Astrocyte of the cerebellum (primary cell): ENCODE data around the gene GALNT16.

Source experiments
- DNase-seq: peaks from one replicate; pipeline ENCODE4 v3.0.0-alpha.2; 2011; ENCODE audit warnings: low read depth
- H3K4me3 ChIP-seq: 2 replicates; pipeline ENCODE4 v1.5.1; 2011; ENCODE audit warnings: mild to moderate bottlenecking, low read depth, low read length, moderate library complexity
- CTCF ChIP-seq: IDR thresholded peaks from 2 replicates; pipeline ENCODE4 v1.5.1; 2012; ENCODE audit warnings: low read length, low read depth, moderate library complexity, mild to moderate bottlenecking; ENCODE audit errors: missing control alignments
- in situ Hi-C: cut with HindIII; loops from 2 replicates; pipeline ENCODE4 v1.10.0; 2017; ENCODE audit warnings: low sequenced_read_pairs

The GALNT16 gene

GRCh38 chr14:69240527-69241173 is 19.3 kb upstream of the GALNT16 start:
- in situ Hi-C loops = no loop called here
- no peak overlapping the region for H3K4me3 ChIP-seq
- no peak for DNase-seq
- TF ChIP-seq CTCF = no peak

- no peak overlapping the region for H3K4me3 ChIP-seq
- no peak for DNase-seq
- TF ChIP-seq CTCF = no peak
- in situ Hi-C loops = no loop called here
Observed at GRCh38 chr14:69241577-69241976, 18.4 kb upstream of the GALNT16 start.

- in situ Hi-C loops = no loop called here
- DNase-seq = peak; percentile 64
- TF ChIP-seq CTCF = peak; percentile 58
- no peak overlapping the region for H3K4me3 ChIP-seq
Observed at GRCh38 chr14:69242311-69243224, 17.4 kb upstream of the GALNT16 start.

- no peak for DNase-seq
- TF ChIP-seq CTCF = no peak
- in situ Hi-C loops = loop anchor here (5.0 kb wide), 1 partner anchor 117 kb away; no protein-coding TSS in a partner anchor
- H3K4me3 ChIP-seq = no peak overlapping the region
Observed at GRCh38 chr14:69244946-69245345, 15.0 kb upstream of the GALNT16 start.

GRCh38 chr14:69246331-69246730 is 13.6 kb upstream of the GALNT16 start:
- no peak for TF ChIP-seq CTCF
- in situ Hi-C loops = loop anchor here (5.0 kb wide), 1 partner anchor 116 kb away; no protein-coding TSS in a partner anchor
- DNase-seq = no peak
- no peak overlapping the region for H3K4me3 ChIP-seq

GRCh38 chr14:69247676-69248440 is 12.1 kb upstream of the GALNT16 start:
- in situ Hi-C loops = loop anchor here (5.0 kb wide), 1 partner anchor 114 kb away; no protein-coding TSS in a partner anchor
- peak; percentile 26 for TF ChIP-seq CTCF
- no peak overlapping the region for H3K4me3 ChIP-seq

More at GRCh38 chr14:69247676-69248440, 12.1 kb upstream of the GALNT16 start:
- DNase-seq = peak; percentile 74
